ENCODE measurements around the gene HAUS1.
A peak's percentile ranks its signal among the peaks of the same experiment; 100 is the strongest.
"Not testable (repeated sequence)": the region's sequence is repeated elsewhere in the genome, so short reads cannot be mapped to it uniquely, and the experiment has no call there.

The HAUS1 gene, protein sequence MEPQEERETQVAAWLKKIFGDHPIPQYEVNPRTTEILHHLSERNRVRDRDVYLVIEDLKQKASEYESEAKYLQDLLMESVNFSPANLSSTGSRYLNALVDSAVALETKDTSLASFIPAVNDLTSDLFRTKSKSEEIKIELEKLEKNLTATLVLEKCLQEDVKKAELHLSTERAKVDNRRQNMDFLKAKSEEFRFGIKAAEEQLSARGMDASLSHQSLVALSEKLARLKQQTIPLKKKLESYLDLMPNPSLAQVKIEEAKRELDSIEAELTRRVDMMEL

DNA sequence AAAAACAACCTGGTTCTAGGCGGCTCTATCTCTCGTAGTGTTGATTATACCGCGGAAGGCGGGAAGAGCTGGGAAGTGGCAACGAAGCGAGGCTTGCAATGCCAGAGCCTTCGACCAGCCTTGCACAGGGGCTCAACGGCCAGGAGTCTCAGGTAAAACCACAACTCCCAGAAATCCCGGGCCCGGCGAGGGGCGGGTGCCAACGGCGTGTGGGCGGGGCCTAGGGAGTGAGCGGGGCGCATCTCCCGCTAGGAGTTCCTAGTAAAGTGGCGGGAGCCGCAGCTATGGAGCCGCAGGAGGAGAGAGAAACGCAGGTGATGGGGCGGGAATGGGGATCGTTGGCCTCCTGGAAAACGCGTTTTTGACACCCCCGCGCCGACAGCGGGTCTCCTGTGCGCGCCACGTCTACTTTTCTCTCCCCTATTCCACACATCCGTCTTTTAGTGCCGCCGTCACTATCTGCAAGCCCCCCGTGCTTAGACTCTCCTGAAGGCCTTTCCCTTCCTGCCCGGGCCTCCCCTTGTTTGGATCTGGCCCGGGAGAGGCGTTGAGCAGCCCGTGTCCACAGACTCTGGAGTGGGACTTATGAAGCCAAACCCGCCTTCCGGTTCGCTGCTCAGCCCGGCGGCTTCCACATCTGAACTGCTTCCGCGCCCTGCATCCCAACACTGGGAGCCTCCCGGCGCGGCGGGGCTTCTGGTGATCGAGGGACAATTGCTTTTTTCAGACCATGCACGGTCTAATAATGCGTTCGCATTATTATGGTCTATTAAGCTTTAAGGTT is at the start of gene HAUS1:
Gene HAUS1 (plus strand): TSS at position 258 of the 784 bp plus-strand sequence. CDS start 27 bp downstream, at position 285.
- peak; percentile 83 for DNase-seq

DNA sequence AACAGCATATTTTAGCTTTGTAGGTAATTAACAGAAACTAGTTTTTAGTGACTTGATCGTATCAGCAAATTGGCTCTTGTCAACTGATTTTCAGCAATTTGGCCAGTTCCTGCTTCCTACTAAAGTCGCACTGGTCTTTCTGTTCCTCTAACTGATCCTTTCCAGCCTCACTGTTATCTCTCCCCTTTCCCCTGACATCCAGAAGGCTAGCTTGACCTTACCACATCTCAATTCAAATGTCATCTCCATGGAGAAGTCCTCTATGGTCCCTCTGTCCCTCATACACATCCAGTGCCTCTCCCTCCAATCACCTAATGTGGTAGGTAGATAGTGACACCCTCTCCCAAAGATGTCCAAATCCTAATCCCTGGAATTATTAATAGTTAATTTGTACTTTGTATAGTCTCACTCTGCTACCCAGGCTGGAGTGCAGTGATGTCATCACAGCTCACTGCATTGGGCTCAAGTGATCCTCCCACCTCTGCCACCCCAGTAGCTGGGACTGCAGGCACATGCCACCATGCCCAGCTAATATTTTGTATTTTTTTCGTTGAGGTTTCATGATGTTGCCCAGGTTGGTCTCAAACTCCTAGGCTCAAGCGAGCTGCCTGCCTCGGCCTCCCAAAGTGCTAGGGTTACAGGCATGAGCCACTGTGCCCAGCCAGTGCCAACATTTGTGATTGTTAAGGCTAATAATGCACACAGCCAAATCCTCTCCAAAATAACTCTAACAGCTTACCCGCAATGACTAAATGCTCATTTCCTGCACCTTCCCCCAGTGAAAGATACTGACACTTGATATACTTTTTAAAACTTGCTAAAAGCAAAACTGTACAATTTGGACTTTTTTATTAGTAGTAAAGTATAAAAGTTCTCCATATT is 49.0 kb upstream of the HAUS1 start:
- no peak for DNase-seq

DNA sequence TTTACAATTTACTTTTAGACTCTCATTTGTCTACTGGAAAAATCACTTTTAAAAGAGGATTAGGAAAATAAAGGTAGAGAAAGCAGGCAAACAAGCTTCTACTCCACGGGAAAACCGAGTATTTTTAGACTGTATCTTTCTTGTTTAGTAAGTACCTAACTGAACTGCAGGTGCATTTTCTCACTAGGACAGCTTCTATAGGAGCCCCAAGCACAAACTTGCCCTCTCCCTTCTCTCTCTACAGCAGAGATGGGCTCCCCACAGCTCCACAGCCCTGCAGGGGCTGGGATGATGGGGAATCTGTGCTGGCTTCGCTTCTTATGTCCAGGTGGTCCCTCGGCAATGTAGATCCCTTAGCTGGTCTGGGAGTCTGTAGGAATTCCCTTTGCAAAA is 48.4 kb upstream of the HAUS1 start:
- DNase-seq: no peak

DNA sequence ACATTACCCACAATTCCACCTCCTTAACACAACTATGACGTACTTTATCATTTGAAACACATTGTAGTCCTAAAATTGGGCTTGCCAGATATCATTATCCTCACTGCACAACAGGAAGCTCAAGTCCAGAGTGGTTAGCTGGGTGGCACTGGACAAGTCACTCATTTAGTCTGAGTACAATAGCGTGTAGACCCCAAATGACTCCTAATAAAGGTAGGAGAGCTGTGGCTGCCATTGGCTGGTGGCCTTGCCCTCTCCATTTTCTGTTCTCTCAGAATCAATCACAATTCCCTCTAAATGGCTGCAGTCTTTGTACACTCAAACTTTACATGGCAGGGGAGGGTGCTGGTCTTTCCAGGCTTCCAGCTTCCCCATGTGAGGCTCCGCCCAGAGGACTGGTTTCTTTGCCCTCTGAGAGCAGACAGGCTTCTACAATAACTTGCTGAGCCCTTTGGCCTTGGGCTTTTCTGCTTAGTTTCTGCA is 43.8 kb upstream of the HAUS1 start:
- no peak for DNase-seq

DNA sequence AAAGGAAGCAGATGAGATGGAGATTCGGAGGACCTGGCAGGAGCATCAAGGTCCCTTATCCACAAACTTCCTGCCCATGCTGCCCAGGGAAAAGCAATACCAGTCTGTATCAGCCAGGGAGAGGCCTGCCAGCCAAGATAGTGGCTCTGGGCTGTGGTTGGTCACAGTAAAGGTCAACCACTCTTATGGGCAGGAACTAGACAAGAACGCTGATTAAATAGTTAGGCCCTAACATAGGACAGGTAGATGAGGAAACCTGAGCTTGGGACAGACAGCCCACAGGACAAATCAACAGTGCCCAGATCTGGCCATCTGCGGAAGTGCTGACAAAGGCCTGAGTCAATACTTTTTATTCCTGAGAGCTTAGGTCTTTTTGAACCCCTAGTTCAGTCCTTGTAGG is 42.8 kb upstream of the HAUS1 start:
- DNase-seq: no peak

DNA sequence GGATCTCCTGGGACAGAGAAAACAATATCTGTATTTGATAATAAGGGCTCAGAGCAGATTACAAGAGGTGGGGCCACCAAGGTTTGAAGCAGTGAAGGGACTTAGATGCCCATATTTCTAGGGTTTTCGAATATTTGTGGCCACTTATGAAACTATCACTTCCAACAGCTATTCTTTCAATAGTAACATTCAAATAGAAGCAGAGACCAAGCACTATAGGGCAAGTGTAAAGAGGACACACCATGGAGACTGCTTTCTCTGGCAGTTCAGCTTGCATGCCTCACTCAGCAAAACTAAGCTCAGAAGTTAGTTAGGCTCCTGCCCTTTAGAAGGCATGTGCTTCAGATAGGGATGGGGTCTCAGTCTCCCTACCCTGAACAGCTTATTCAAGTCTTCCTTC is 42.4 kb upstream of the HAUS1 start:
- DNase-seq: no peak

DNA sequence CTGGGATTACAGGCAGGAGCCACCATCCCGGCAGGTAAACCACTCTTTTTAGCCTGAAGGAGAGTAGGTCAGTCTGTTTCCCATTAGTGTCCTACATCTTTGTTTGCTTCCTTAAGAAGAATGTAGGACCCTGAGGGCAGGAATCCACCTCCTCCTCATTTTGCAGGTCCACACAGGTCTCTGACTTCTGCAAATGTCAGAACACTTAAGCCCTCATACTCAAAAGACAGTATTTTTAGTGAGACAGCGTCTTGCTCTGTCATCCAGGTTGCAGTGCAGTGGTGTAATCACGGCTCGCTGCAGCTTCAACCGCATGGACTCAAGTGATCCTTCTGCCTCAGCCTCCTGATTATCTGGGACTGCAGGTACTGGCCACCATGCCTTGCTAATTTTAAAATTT is 41.4 kb upstream of the HAUS1 start:
- DNase-seq: no peak

DNA sequence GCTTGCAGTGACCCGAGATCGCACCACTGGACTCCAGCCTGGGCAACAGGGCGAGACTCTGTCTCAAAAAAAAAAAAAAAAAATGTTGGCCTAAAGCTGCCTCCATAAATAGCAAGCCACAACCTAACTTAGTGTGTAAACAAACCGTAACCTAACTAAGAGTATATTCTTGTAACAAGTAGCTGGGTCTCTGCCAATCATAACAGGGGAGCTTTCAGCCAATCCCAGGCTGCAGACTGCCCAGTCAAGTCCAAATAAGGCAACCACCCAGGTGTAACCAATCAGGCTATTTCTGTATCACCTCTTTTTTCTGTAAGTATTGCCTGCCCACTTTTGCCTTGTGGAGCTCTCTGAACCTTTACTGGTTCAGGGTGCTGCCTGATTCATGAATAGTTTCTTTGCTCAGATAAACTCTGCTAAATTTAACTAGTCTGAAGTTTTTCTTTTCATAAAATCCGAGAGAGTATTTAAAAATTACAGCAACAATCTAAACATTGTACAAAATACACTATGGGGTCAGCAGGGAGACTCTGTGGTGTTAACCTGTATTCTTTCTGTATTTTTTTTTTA is 36.7 kb upstream of the HAUS1 start:
- no peak for DNase-seq

DNA sequence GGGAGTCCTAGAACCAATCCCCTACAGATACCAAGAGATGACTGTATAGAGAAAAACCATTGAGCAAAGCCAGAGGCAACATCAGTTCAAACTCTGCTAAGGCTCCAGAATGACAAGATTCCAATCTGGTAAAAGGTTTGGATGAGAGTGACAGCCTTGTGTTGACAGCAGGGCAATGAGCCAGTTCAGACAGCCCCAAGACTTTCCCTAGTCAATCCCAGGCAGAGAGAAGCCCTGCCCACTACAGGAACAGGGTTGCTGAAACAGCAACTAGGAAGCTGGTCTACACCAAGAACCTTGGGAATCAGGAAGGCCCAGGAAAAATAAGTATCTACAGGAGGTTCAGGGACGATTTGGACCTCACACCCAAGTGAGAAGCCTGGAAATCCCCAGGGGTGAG is 35.4 kb upstream of the HAUS1 start:
- DNase-seq: no peak

DNA sequence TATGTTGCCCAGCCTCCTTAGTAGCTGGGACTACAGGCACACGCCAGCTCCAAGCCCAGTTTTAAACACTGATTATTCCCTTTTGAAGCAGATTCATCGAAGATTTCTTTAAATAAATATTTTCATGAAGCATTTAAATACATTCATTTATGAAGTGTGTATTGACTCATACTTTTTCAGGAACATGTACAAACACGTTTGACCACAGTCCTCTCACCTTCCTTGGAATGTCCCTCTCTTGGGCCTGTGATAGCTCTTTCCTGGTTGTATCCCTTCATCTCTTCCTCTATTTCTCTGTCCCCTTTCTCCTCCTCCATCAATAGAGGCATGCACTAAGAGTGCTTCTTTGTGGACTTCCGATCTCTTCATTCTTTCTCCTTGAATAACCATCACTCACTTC is 34.7 kb upstream of the HAUS1 start:
- DNase-seq: no peak

DNA sequence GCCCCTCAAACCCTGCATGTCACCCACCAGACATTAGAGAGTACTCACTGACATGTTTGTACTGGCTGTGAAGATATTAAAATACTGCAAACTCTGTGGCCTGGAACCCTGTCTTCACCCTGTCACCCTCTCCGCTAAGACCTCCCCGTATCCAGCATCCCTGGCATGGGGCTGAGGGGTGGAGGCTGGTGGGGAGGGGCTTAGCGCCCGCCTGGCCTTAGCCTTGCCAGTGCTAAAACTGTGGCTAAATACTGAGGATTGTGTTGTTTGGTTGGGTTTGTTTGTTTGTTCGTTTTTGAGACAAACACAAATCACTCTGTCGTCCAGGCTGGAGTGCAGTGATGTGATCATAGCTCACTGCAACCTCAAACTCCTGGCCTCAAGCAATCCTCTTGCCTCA is 34.0 kb upstream of the HAUS1 start:
- no peak for DNase-seq

DNA sequence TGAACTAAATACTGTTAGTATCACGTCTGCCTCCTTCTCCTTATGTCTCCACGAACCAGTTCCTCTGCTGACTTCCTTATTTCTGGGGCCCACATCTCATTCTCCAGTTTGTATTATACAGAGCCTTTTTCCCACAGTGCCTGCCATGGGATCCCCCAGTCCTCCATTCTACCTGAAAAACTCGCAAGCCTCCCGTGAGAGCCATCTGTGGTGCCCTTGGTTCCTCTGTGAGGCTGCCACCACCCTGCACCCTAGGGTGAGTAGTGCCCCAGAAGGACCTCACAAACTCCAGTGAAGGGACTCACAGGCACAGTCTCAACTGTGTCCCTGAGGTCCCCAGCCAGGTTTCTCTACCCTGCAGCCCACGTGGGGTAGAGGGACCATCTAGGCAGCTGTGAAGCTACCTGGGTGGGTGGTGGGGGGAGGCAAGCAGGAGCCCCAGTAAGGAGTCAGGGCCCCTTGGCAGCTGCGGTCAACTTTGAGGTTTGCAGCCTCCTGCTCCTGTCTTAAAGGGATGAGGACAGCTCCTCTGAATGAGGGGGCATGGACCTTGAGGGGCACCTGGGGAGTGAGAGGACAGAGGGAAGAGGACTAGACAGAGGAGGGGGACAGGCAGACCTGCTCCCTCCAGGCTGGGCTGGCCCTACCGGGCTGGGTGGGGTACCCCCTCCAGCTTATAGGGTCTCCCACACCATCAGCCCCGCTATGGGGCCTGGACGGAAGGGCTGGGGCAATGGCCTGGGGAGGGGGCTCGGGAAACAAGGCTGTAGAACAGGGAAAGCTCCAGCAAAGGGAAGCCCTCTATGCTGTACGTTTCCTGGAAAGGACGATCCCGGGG is 33.2 kb upstream of the HAUS1 start:
- DNase-seq: no peak

DNA sequence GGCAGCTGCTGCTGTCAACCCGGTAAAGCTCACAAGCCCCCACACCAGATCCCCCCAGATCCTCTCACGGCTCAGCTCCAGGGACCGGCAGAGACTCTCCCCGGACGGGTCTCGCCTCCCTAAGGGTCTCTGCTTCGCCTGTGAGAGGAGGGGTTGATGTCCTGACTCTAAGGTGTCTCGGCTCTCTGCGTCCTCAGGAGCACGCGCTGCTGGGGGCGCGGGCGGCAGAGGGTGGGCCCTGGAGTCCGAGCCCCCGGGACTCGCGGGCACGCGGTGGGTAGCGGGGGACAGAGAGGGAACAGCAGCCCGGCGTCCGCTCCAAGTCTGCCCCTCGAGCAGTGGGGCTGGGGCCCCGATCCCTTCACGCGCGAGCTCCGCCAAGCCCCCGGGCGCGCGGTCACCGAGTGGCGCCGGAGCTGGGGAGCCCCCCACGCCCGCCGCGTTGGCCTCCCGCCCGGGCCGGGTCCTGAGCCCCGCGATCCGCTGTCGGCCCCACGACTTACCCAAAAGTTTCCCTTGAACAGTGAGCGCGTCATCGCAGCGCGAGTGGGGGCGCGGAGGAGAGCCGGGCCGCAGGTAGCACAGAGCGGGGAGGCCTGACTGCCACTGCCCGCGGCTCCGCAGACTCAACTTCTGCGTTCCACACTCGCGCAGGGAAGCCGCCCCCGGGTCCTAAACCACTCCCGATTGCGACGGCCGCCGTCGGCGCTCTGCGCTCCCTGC is 32.4 kb upstream of the HAUS1 start, which contains the start of gene PSTPIP2:
Gene PSTPIP2 (minus strand): TSS at position 608 of the 723 bp plus-strand sequence. CDS start 72 bp downstream, at position 536.
- DNase-seq: no peak

DNA sequence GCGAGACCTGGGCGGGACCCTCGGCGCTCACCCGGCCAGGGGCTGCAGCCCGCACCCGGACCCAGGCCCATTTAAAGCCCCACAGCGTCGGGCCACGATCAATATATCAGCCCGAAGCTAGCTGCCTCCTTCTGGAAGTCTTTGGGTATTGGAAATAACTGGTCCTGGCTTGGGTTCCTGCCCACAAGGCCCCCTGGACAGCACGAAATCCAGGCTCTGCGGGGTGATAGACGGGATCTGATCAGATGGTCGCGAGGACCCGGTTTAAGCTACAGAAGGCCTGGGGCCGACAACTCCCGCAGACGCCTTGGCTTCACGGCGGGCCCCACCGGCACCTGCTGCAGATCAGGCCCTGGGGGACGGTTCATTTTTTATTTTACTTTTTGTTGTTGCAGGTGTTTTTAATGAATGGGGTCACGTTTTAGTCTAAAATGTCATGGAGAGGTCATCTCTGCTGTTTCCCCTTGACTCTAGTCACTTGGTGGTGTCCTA is 31.8 kb upstream of the HAUS1 start:
- no peak for DNase-seq

DNA sequence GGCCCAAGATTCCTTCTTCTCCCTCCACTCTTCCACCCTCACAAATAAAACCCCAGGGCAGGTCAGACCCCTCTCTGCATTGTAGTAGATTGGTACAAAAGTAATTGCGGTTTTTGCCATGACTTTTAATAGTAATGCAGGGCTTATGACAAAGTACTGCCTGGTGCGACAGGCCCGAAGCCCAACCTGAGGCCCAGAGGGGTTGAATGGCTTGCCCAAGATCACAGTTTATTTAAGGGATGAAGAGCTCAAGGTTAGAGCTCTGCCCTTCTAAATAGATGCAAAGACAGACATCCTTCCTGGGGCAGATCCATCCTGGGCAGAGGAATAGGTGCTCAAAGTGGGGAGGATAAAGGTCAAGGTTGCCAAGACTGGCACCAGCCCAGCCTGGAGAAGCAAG is 31.2 kb upstream of the HAUS1 start:
- no peak for DNase-seq

DNA sequence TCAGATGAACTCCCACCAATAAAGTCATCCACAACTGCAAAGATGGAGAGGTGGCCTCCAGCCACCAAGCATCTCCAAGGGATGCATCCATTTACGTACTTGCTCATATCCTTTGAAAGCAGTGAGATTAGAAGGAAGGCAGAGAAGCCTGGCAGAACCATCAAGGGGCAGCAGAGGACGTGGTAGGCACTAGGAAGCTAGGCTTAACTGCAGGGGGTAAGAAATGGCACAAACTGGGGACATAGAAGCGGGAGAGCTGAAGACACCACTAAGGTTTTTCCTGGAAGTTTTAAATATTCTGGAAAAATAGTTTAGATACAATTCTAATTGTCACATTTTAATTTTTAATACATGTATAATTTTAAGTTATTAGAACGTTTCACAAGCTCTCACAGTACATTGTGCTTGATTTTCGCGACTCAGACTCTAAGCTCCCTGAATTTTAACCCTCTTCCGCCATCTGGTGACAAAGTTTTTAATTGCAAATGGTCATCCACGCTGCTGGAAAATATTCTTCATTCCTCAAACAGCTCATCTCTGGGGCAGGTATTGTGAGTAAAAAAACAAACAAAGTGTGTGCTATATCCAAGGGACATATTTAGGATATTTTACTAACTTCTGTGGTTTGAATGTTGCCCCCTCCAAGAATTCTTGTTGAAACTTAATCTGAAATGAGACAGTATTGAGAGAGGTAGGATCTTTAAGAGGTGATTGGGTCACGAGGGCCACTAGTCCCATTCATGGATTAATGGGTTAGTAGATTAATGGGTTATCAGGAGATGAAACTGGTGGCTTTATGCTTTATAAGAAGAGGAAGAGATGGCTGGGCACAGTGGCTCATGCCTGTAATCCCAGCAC is 30.5 kb upstream of the HAUS1 start:
- no peak for DNase-seq

DNA sequence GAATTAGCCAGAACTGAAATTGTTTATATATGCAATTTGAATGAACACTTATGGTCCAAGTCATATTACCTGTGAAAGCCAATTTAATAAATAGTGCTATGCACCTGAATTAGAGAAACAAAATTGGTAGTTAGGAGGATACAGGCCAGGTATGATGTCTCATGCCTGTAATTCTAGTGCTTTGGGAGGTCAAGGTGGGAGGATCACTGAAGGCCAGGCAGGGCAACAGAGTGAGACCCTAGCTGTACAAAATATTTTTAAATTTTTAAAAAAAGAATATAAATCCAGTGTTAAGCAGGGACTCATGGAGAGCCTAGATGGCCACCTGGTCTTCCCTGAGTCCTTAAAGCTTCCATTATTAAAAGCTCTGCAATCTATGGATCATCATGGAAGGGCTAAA is 24.8 kb upstream of the HAUS1 start:
- DNase-seq: no peak

DNA sequence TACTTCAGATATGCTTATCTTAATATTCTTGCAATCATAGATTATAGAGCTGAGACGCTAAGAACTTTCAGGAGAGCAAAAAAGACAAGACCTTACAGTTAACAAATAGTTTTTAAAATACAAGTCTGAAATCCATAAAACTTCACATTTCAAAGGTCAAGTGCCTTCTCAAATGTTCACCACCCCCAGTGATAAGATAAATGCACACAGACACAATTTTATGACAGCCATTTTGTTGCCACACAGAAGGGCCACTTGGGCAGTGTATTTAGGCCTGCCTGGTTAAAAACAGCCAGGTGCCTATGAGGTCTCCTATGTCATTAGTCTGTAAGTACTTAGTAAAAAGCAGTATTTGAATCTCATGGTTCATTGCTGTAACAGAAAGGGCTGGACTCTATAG is 24.0 kb upstream of the HAUS1 start:
- no peak for DNase-seq

DNA sequence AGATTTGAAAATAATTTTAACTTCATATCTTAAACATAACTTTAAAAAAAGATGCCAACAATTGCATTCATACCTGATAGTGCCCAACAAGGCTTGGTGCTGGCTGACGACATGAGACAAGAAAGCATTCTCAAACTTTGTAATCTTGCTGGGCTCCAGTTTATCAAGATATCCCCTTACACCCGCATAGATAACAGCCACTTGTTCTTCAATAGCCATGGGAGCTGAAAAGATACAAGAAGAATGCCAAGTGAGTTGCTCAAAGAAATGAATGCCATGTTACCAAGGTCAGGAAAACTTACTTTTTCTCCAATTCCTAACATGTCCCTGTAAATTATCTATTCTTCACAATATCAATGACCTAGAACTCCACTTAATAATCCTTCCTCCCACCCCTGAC is 19.8 kb upstream of the HAUS1 start:
- no peak for DNase-seq

DNA sequence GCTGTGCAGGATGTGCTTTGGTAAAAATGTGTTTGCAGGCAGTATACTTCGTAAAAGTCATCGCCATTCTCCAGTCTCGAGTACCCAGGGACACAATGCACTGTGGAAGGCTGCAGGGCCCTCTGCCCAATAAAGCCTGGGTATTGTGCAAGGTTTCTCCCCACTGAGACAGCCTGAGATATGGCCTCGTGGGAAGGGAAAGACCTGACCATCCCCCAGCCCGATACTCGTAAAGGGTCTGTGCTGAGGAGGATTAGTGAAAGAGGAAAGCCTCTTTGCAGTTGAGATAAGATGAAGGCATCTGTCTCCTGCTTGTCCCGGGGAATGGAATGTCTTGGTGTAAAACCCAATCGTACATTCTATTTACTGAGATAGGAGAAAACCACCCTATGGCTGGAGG is 15.7 kb upstream of the HAUS1 start:
- not testable (repeated sequence) for DNase-seq

Measured in 8988T (cell line).